Osteoblast (primary cell): Measurements from ENCODE around the gene SERPINI2. TPM values are rescaled to one million over a fixed set of nuclear protein-coding genes. Genes with fewer than 3 reads are reported as not detected.

Source experiments
- DNase-seq: peaks from one replicate; pipeline ENCODE4 v3.0.0; 2011; ENCODE audit warnings: low spot score, mixed read lengths; ENCODE audit not compliant: insufficient read length; ENCODE audit errors: missing footprints
- H2AFZ ChIP-seq: 2 replicates; pipeline ENCODE4 v1.6.0; 2011; ENCODE audit warnings: mild to moderate bottlenecking, low read length
- H3K27ac ChIP-seq: 2 replicates; pipeline ENCODE4 v1.5.1; 2011; ENCODE audit warnings: mild to moderate bottlenecking, low read depth, low read length, moderate library complexity
- H3K27me3 ChIP-seq: 2 replicates; pipeline ENCODE4 v1.6.0; 2012; ENCODE audit warnings: mild to moderate bottlenecking, control low read depth, inconsistent platforms, low read length, moderate library complexity; ENCODE audit not compliant: insufficient read depth
- H3K36me3 ChIP-seq: 2 replicates; pipeline ENCODE4 v1.5.1; 2011; ENCODE audit warnings: mild to moderate bottlenecking, low read length, control low read depth, moderate library complexity; ENCODE audit not compliant: insufficient read depth
- H3K4me1 ChIP-seq: 2 replicates; pipeline ENCODE4 v1.5.1; 2011; ENCODE audit warnings: mild to moderate bottlenecking, low read length, control low read depth, moderate library complexity; ENCODE audit not compliant: insufficient read depth
- H3K4me2 ChIP-seq: 2 replicates; pipeline ENCODE4 v1.6.0; 2011; ENCODE audit warnings: mild to moderate bottlenecking, low read length; ENCODE audit not compliant: insufficient read depth
- H3K4me3 ChIP-seq: fragments of 200-600 bp; sonication (generic); 3 replicates; pipeline ENCODE4 v1.5.1; 2012; ENCODE audit warnings: mild to moderate bottlenecking, low read length, inconsistent platforms; ENCODE audit not compliant: insufficient read depth
- H3K79me2 ChIP-seq: 2 replicates; pipeline ENCODE4 v1.6.0; 2012; ENCODE audit warnings: mild to moderate bottlenecking, low read length, control low read depth, inconsistent platforms; ENCODE audit not compliant: insufficient read depth
- H3K9me3 ChIP-seq: 2 replicates; pipeline ENCODE4 v1.5.1; 2011; ENCODE audit warnings: low read depth, low read length, control low read depth
- H4K20me1 ChIP-seq: 2 replicates; pipeline ENCODE4 v1.6.0; 2012; ENCODE audit warnings: mild to moderate bottlenecking, low read length, control low read depth; ENCODE audit not compliant: insufficient read depth
- CTCF ChIP-seq: IDR thresholded peaks from 2 replicates; pipeline ENCODE4 v1.5.1; 2011; ENCODE audit warnings: mild to moderate bottlenecking, low read depth, low read length, moderate library complexity; ENCODE audit errors: extremely low read depth
- total RNA-seq: library from RNA; depleted of rRNA; stranded (reverse); fragments of >200 nt; gene quantifications from 2 replicates; pipeline ENCODE4 v1.2.3, GENCODE V29; 2012

Gene SERPINI2
- total RNA-seq, 1 donor, result not detected

- Histone ChIP-seq H3K4me1 (no peaks in the 10 kb centered on the region), H3K4me3 (no peak overlapping the region), H4K20me1 (no peaks in the 10 kb centered on the region), H3K36me3 (no peaks in the 10 kb centered on the region), H3K27ac (no peak overlapping the region), H3K9me3 (no peaks in the 10 kb centered on the region), H2AFZ (no peak overlapping the region), H3K79me2 (no peaks in the 10 kb centered on the region), H3K4me2 (no peak overlapping the region), H3K27me3 (no peaks in the 10 kb centered on the region)
- no peak for TF ChIP-seq CTCF
- DNase-seq, result no peak
Measured at GRCh38 chr3:167491621-167492020, 17.8 kb upstream of the SERPINI2 start.

- Histone ChIP-seq H3K27ac (no peak overlapping the region), H3K27me3 (no peaks in the 10 kb centered on the region), H2AFZ (no peak overlapping the region), H3K79me2 (no peaks in the 10 kb centered on the region), H3K4me1 (no peaks in the 10 kb centered on the region), H3K4me2 (no peak overlapping the region), H3K9me3 (no peaks in the 10 kb centered on the region), H3K4me3 (no peak overlapping the region), H4K20me1 (no peaks in the 10 kb centered on the region), H3K36me3 (no peaks in the 10 kb centered on the region)
- no peak for TF ChIP-seq CTCF
- no peak for DNase-seq
Measured at GRCh38 chr3:167489571-167489970, 15.7 kb upstream of the SERPINI2 start.

GRCh38 chr3:167487556-167487955 lies 13.7 kb upstream of the SERPINI2 start:
- Histone ChIP-seq H3K4me1 (no peaks in the 10 kb centered on the region), H2AFZ (no peak overlapping the region), H3K36me3 (no peaks in the 10 kb centered on the region), H3K4me3 (no peak overlapping the region), H3K79me2 (no peaks in the 10 kb centered on the region), H3K27ac (no peak overlapping the region), H3K27me3 (no peaks in the 10 kb centered on the region), H3K4me2 (no peak overlapping the region), H4K20me1 (no peaks in the 10 kb centered on the region), H3K9me3 (no peaks in the 10 kb centered on the region)
- no peak for DNase-seq
- no peak for TF ChIP-seq CTCF

- Histone ChIP-seq H3K4me2 (no peak overlapping the region), H3K27ac (no peak overlapping the region), H4K20me1 (no peaks in the 10 kb centered on the region), H3K4me3 (no peak overlapping the region), H3K79me2 (no peaks in the 10 kb centered on the region), H3K27me3 (no peaks in the 10 kb centered on the region), H3K36me3 (no peaks in the 10 kb centered on the region), H3K9me3 (no peaks in the 10 kb centered on the region), H2AFZ (no peak overlapping the region), H3K4me1 (no peaks in the 10 kb centered on the region)
- no peak for DNase-seq
- TF ChIP-seq CTCF, result no peak
Measured at GRCh38 chr3:167484551-167484950, 10.7 kb upstream of the SERPINI2 start.
